Vagina (tissue), 2 donors: ENCODE data around the gene GPR171.

Source experiments
- CTCF ChIP-seq, 3 experiments: fragments of 450-650 bp in 2 of 3; fragments of 200-600 bp in 1 of 3; sonication (generic) in 1 of 3; IDR thresholded peaks; one replicate each; pipeline ENCODE4 v1.5.1; 2017 to 2019; ENCODE audit warnings: antibody characterized with exemption in 3 of 3, mild to moderate bottlenecking in 2 of 3, moderate library complexity in 2 of 3
- POLR2A ChIP-seq, 2 donors: fragments of 450-650 bp; IDR thresholded peaks; one replicate each; pipeline ENCODE4 v1.6.1; 2017; ENCODE audit warnings: antibody characterized with exemption in 2 of 2, mild to moderate bottlenecking in 2 of 2, moderate library complexity in 2 of 2
- POLR2AphosphoS5 ChIP-seq, 2 donors: sonication (generic); formaldehyde crosslinking; IDR thresholded peaks; one replicate each; pipeline ENCODE4 v1.9.0; 2017; ENCODE audit warnings: antibody characterized with exemption in 2 of 2, mild to moderate bottlenecking in 2 of 2, low read depth in 1 of 2; ENCODE audit not compliant: insufficient read depth in 1 of 2

- TF ChIP-seq CTCF (IDR thresholded peaks at IDR 0.05) = no peak
- no peak for TF ChIP-seq POLR2A (IDR thresholded peaks at IDR 0.05)
- no peak for TF ChIP-seq POLR2AphosphoS5 (IDR thresholded peaks at IDR 0.05; ENCODE audit: insufficient read depth in 1 of 2, low read depth in 1 of 2)
These were observed 4.2 kb downstream of the GPR171 start for GRCh38 chr3:151198849-151199248.
